Coronary artery (tissue), 2 donors: ENCODE results near the gene OCIAD2.

Source experiments
- DNase-seq: peaks from one replicate; pipeline ENCODE4 v3.0.0-alpha.2; 2017; ENCODE audit warnings: low spot score
- H3K27ac ChIP-seq, 2 donors: fragments of 200-600 bp; sonication (generic); one replicate each; pipeline ENCODE4 v1.5.1; 2016 to 2019
- H3K4me3 ChIP-seq: fragments of 200-600 bp; sonication (generic); 2 replicates; pipeline ENCODE4 v1.5.1; 2016; ENCODE audit warnings: mild to moderate bottlenecking, moderate library complexity
- CTCF ChIP-seq: fragments of 200-600 bp; sonication (generic); IDR thresholded peaks from one replicate; pipeline ENCODE4 v1.5.1; 2019; ENCODE audit warnings: antibody characterized with exemption

Gene OCIAD2

GRCh38 chr4:48836658-48837057 is 69.9 kb downstream of the OCIAD2 start:
- Histone ChIP-seq H3K4me3 (no peak overlapping the region), H3K27ac (no peak overlapping the region)
- TF ChIP-seq CTCF = no peak
- DNase-seq = no peak
